Breast epithelium (tissue), 3 donors: ENCODE measurements around the gene KRTAP10-8.

Experiments
- CTCF ChIP-seq, 3 donors: fragments of 450-650 bp; IDR thresholded peaks; one replicate each; pipeline ENCODE4 v1.5.1; 2016 to 2017; ENCODE audit warnings: antibody characterized with exemption in 3 of 3, mild to moderate bottlenecking in 3 of 3, moderate library complexity in 3 of 3
- POLR2A ChIP-seq: fragments of 450-650 bp; IDR thresholded peaks from one replicate; pipeline ENCODE4 v1.6.1; 2016; ENCODE audit warnings: antibody characterized with exemption, mild to moderate bottlenecking, moderate library complexity
- POLR2AphosphoS5 ChIP-seq, 3 donors: sonication (generic); formaldehyde crosslinking; IDR thresholded peaks; one replicate each; pipeline ENCODE4 v1.6.1; 2017; ENCODE audit warnings: antibody characterized with exemption in 3 of 3

GRCh38 chr21:44583089-44583799 lies 28.6 kb upstream of the KRTAP10-8 start:
- TF ChIP-seq POLR2A (no peak), POLR2AphosphoS5 (IDR thresholded peaks at IDR 0.05) (no peak), CTCF (IDR thresholded peaks at IDR 0.05) (no peak)
